PC-3 (cell line): ENCODE measurements around the gene DIRAS1. TPM values are rescaled to one million over a fixed set of nuclear protein-coding genes. Genes with fewer than 3 reads are reported as not detected.

Experiments used
- ATAC-seq: fragments of 200-7000 bp; cut with Tn5 transposase; 2 replicates; pipeline ENCODE4 v1.9.1; 2020; ENCODE audit warnings: mild to moderate bottlenecking, moderate library complexity
- BruUV-seq: library from RNA; stranded (reverse); fragments of 400-500 nt; replicated peaks from 2 replicates; lab custom pipeline; 2021; lab: Mats Ljungman, UMichigan
- CTCF ChIA-PET: fragments of 300-600 bp; sonication (Branson Sonifier 250); formaldehyde crosslinking; loops from one replicate; lab custom pipeline; 2022; ENCODE audit warnings: antibody characterized with exemption; lab: Charles Lee
- POLR2A ChIA-PET: fragments of 300-600 bp; sonication (Branson Sonifier 250); formaldehyde crosslinking; loops from one replicate; lab custom pipeline; 2022; ENCODE audit warnings: antibody characterized with exemption; ENCODE audit not compliant: unreplicated experiment; lab: Charles Lee
- DNase-seq: peaks from one replicate; pipeline ENCODE4 v3.0.0-alpha.2; 2015
- H2AFZ ChIP-seq: fragments of 300-600 bp; sonication (generic); 2 replicates; pipeline ENCODE4 v1.6.0; 2016; ENCODE audit warnings: antibody characterized with exemption, low read length
- H3F3A ChIP-seq: fragments of 300-600 bp; sonication (generic); one replicate; pipeline ENCODE4 v1.6.0; 2017; ENCODE audit warnings: antibody characterized with exemption, low read length, control low read depth, mild to moderate bottlenecking; ENCODE audit not compliant: unreplicated experiment
- H3K27ac ChIP-seq: fragments of 300-600 bp; sonication (generic); 2 replicates; pipeline ENCODE4 v1.5.1; 2016; ENCODE audit warnings: mild to moderate bottlenecking, low read length
- H3K27me3 ChIP-seq: fragments of 300-600 bp; sonication (generic); 2 replicates; pipeline ENCODE4 v1.6.1; 2016; ENCODE audit warnings: low read length, mixed read lengths
- H3K36me3 ChIP-seq: fragments of 300-600 bp; sonication (generic); 2 replicates; pipeline ENCODE4 v1.6.1; 2016; ENCODE audit warnings: low read depth, mixed run types, low read length, mixed read lengths
- H3K4me1 ChIP-seq: fragments of 300-600 bp; sonication (generic); 2 replicates; pipeline ENCODE4 v1.5.1; 2016; ENCODE audit warnings: low read length; ENCODE audit not compliant: insufficient read depth
- H3K4me2 ChIP-seq: fragments of 300-600 bp; sonication (generic); 2 replicates; pipeline ENCODE4 v1.6.0; 2016; ENCODE audit warnings: low read length
- H3K4me3 ChIP-seq: fragments of 300-600 bp; sonication (generic); 2 replicates; pipeline ENCODE4 v1.5.1; 2016; ENCODE audit warnings: mild to moderate bottlenecking, low read length, mixed read lengths
- H3K79me2 ChIP-seq: fragments of 300-600 bp; sonication (generic); 2 replicates; pipeline ENCODE4 v1.6.1; 2017; ENCODE audit warnings: low read length, mixed read lengths
- H3K9ac ChIP-seq: fragments of 300-600 bp; sonication (generic); 2 replicates; pipeline ENCODE4 v1.6.0; 2016; ENCODE audit warnings: mild to moderate bottlenecking, low read length
- H3K9me2 ChIP-seq: fragments of 300-600 bp; sonication (generic); replicated peaks from 2 replicates; pipeline ENCODE4 v1.6.1; 2016; ENCODE audit warnings: mixed run types, low read length, mixed read lengths
- H3K9me3 ChIP-seq: fragments of 300-600 bp; sonication (generic); 2 replicates; pipeline ENCODE4 v1.6.1; 2016; ENCODE audit warnings: low read length, mixed read lengths
- H4K20me1 ChIP-seq: fragments of 300-600 bp; sonication (generic); 2 replicates; pipeline ENCODE4 v1.6.1; 2016; ENCODE audit warnings: low read length, mixed read lengths
- CTCF ChIP-seq: fragments of 300-600 bp; sonication (generic); conservative IDR thresholded peaks from 2 replicates; pipeline ENCODE4 v1.5.1; 2017; ENCODE audit warnings: antibody characterized with exemption, low read depth, mild to moderate bottlenecking, low read length
- EZH2 ChIP-seq: fragments of 300-600 bp; sonication (generic); IDR thresholded peaks from one replicate; pipeline ENCODE4 v1.6.1; 2017; ENCODE audit warnings: antibody characterized with exemption, mild to moderate bottlenecking, low read length; ENCODE audit not compliant: unreplicated experiment
- EZH2phosphoT487 ChIP-seq: fragments of 300-600 bp; sonication (generic); IDR thresholded peaks from 2 replicates; pipeline ENCODE4 v1.6.1; 2018; ENCODE audit warnings: mild to moderate bottlenecking, antibody characterized with exemption, low read length, borderline replicate concordance
- intact Hi-C: fragments of 100-400 bp; cut with micrococcal nuclease; formaldehyde crosslinking; loops from 2 replicates; pipeline ENCODE4 v1.9.0; 2023
- total RNA-seq: library from RNA; depleted of rRNA; stranded (reverse); fragments of >200 nt; gene quantifications from 2 replicates; pipeline ENCODE4 v1.2.3, GENCODE V29; 2014

The DIRAS1 gene
- total RNA-seq, 1 experiment from 2014 or later: 2.0 TPM

- intact Hi-C loops: no loop called here
- Histone ChIP-seq H3K27me3 (no peaks in the 10 kb centered on the region), H3K79me2 (peaks cover 31% of the 10 kb centered on the region)
Observed at GRCh38 chr19:2769218-2769617, 48.0 kb upstream of the DIRAS1 start.

GRCh38 chr19:2768365-2769132 is 47.4 kb upstream of the DIRAS1 start:
- POLR2A ChIA-PET: no interaction called here

More at GRCh38 chr19:2769218-2769617, 48.0 kb upstream of the DIRAS1 start:
- Histone ChIP-seq H3K27ac (no peak overlapping the region), H3K9ac (no peak overlapping the region), H3K9me3 (no peaks in the 10 kb centered on the region), H3K4me3 (no peak overlapping the region), H3K36me3 (no peaks in the 10 kb centered on the region; the same call in 1 of the 2 replicates), H2AFZ (no peak overlapping the region), H3K4me1 (no peaks in the 10 kb centered on the region), H3K9me2 (no peaks in the 10 kb centered on the region), H3F3A (no peaks in the 10 kb centered on the region), H3K4me2 (no peak overlapping the region), H4K20me1 (no peaks in the 10 kb centered on the region)
- TF ChIP-seq CTCF (no peak), EZH2phosphoT487 (no peak), EZH2 (no peak)
- BruUV-seq: no TSS peak
- ChIA-PET CTCF (no interaction called here), POLR2A (no interaction called here)
- DNase-seq (no peak), ATAC-seq (no peak)

More at GRCh38 chr19:2768365-2769132, 47.4 kb upstream of the DIRAS1 start:
- H3F3A ChIP-seq: no peaks in the 10 kb centered on the region
- no peak overlapping the region for H3K9ac ChIP-seq
- H3K9me2 ChIP-seq: no peaks in the 10 kb centered on the region
- H3K4me1 ChIP-seq: no peaks in the 10 kb centered on the region
- CTCF ChIA-PET: no interaction called here
- no peak overlapping the region for H3K4me3 ChIP-seq
- H3K4me2 ChIP-seq: no peak overlapping the region
- no peak for TF ChIP-seq CTCF
- no peak for TF ChIP-seq EZH2phosphoT487
- no peak for TF ChIP-seq EZH2
- H3K27me3 ChIP-seq: no peaks in the 10 kb centered on the region
- H3K27ac ChIP-seq: no peak overlapping the region
- ATAC-seq (no peak), DNase-seq (no peak)
- H3K9me3 ChIP-seq: no peaks in the 10 kb centered on the region
- H4K20me1 ChIP-seq: no peaks in the 10 kb centered on the region
- H3K79me2 ChIP-seq: peaks cover 26% of the 10 kb centered on the region
- intact Hi-C loops: no loop called here
- no peaks in the 10 kb centered on the region; the same call in 1 of the 2 replicates for H3K36me3 ChIP-seq
- BruUV-seq: no TSS peak
- H2AFZ ChIP-seq: no peak overlapping the region
